ENCODE data around the gene CFAP58.

DNA sequence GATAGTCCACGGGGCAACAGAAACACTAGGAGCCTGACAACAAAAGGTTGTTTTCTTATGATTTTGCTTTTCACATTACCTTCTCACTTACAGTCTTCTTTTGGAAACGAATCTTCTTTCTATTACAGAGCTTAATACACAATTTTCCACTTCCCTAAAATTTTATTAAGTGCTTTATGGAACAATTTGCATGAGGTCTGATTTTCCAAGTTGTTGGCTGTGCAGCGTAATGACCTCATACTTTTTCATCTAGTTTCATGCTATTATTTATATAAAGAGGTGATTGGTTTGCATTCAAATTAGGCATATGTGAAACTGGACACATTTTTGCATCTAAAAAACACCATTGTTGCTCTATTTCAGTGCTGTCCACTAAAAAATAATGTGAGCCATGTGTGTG lies 76.7 kb downstream of the CFAP58 start:
- TF ChIP-seq GATA3 (IDR thresholded peaks at IDR 0.05; ENCODE audit: low read depth, low read length), result no peak
- TF ChIP-seq GATA2 (IDR thresholded peaks at IDR 0.05; ENCODE audit: low read depth, low read length), result no peak

All from SH-SY5Y (cell line).